Measurements from ENCODE around the gene DSP.

Gene DSP

GRCh38 chr6:7615611-7616383, 74.3 kb downstream of the DSP start:
- peak; percentile 44 for DNase-seq

- DNase-seq: peak; percentile 11
These were observed 76.6 kb downstream of the DSP start for GRCh38 chr6:7617801-7618764.

- no peak for DNase-seq
These were observed 80.3 kb downstream of the DSP start for GRCh38 chr6:7621761-7622160.

GRCh38 chr6:7624796-7625710, 83.6 kb downstream of the DSP start:
- DNase-seq: no peak

GRCh38 chr6:7628479-7628878, 87.0 kb downstream of the DSP start:
- no peak for DNase-seq

- no peak for DNase-seq
These were observed 87.4 kb downstream of the DSP start for GRCh38 chr6:7628909-7629308.

- DNase-seq: no peak
These were observed 87.8 kb downstream of the DSP start for GRCh38 chr6:7629321-7629720.

- DNase-seq: no peak
These were observed 89.3 kb downstream of the DSP start for GRCh38 chr6:7630792-7631191.

GRCh38 chr6:7631466-7631865, 90.0 kb downstream of the DSP start:
- no peak for DNase-seq

- DNase-seq: no peak
These were observed 91.2 kb downstream of the DSP start for GRCh38 chr6:7632501-7633290.

- DNase-seq: no peak
These were observed 91.9 kb downstream of the DSP start for GRCh38 chr6:7633361-7633760.

GRCh38 chr6:7636151-7636550, 94.7 kb downstream of the DSP start:
- no peak for DNase-seq
